Calu3 (cell line): Measurements from ENCODE around the gene STMND1. TPM values are rescaled to one million over a fixed set of nuclear protein-coding genes. Genes with fewer than 3 reads are reported as not detected.

Source experiments
- BruUV-seq: library from RNA; stranded (reverse); fragments of 400-500 nt; replicated peaks from 2 replicates; lab custom pipeline; 2021; lab: Mats Ljungman, UMichigan
- CTCF ChIA-PET: fragments of 300-600 bp; sonication (Branson Sonifier 250); formaldehyde crosslinking; loops from one replicate; lab custom pipeline; 2022; ENCODE audit warnings: antibody characterized with exemption; lab: Charles Lee
- DNase-seq: peaks from one replicate; pipeline ENCODE4 v3.0.0; 2022
- H3K27ac Mint-ChIP-seq: one replicate; pipeline ENCODE4 v1.8.0; 2022; ENCODE audit warnings: mixed read lengths; ENCODE audit not compliant: unreplicated experiment
- H3K27me3 Mint-ChIP-seq: one replicate; pipeline ENCODE4 v1.8.0; 2022; ENCODE audit warnings: mixed read lengths; ENCODE audit not compliant: unreplicated experiment
- H3K36me3 Mint-ChIP-seq: one replicate; pipeline ENCODE4 v1.8.0; 2022; ENCODE audit warnings: mild to moderate bottlenecking, moderate library complexity, mixed read lengths; ENCODE audit not compliant: insufficient read depth, unreplicated experiment
- H3K4me1 Mint-ChIP-seq: one replicate; pipeline ENCODE4 v1.8.0; 2022; ENCODE audit warnings: mild to moderate bottlenecking, low read depth, mixed read lengths; ENCODE audit not compliant: unreplicated experiment
- H3K4me3 Mint-ChIP-seq: one replicate; pipeline ENCODE4 v1.8.0; 2022; ENCODE audit warnings: mild to moderate bottlenecking, low read depth, moderate library complexity, mixed read lengths; ENCODE audit not compliant: unreplicated experiment
- H3K9me3 Mint-ChIP-seq: one replicate; pipeline ENCODE4 v1.8.0; 2022; ENCODE audit warnings: low read depth, mixed read lengths; ENCODE audit not compliant: unreplicated experiment
- CTCF ChIP-seq: fragments of 200-600 bp; IDR thresholded peaks from one replicate; pipeline ENCODE4 v1.8.0; 2022; ENCODE audit warnings: antibody characterized with exemption; ENCODE audit not compliant: unreplicated experiment
- intact Hi-C: fragments of 100-400 bp; cut with micrococcal nuclease; formaldehyde crosslinking; loops from one replicate; pipeline ENCODE4 v1.10.0; 2022; ENCODE audit not compliant: unreplicated experiment
- total RNA-seq: library from RNA; stranded (reverse); gene quantifications from 2 replicates; pipeline ENCODE4 v1.2.3, GENCODE V29; 2022

The STMND1 gene
- total RNA-seq, 1 experiment from 2014 or later: 0.68 TPM

GRCh38 chr6:17097982-17098381 is 3.9 kb upstream of the STMND1 start:
- no peak for DNase-seq
- CTCF ChIA-PET: no interaction called here
- TF ChIP-seq CTCF: no peak
- no peak overlapping the region for H3K27ac Mint-ChIP-seq
- no peak overlapping the region for H3K4me3 Mint-ChIP-seq
- H3K36me3 Mint-ChIP-seq: peaks cover 9% of the 10 kb centered on the region
- peaks cover 2% of the 10 kb centered on the region for H3K4me1 Mint-ChIP-seq
- no TSS peak for BruUV-seq
- intact Hi-C loops: no loop called here
- no peaks in the 10 kb centered on the region for H3K9me3 Mint-ChIP-seq
- no peaks in the 10 kb centered on the region for H3K27me3 Mint-ChIP-seq

GRCh38 chr6:17098538-17098937 is 3.3 kb upstream of the STMND1 start:
- no peak for TF ChIP-seq CTCF
- DNase-seq: peak; percentile 14
- Mint-ChIP-seq H3K4me3 (no peak overlapping the region), H3K27ac (no peak overlapping the region), H3K36me3 (peaks cover 9% of the 10 kb centered on the region), H3K27me3 (no peaks in the 10 kb centered on the region), H3K9me3 (no peaks in the 10 kb centered on the region), H3K4me1 (no peaks in the 10 kb centered on the region)
- intact Hi-C loops: no loop called here
- BruUV-seq: no TSS peak
- CTCF ChIA-PET: no interaction called here

- Mint-ChIP-seq H3K4me1 (no peaks in the 10 kb centered on the region), H3K36me3 (peaks cover 9% of the 10 kb centered on the region), H3K9me3 (no peaks in the 10 kb centered on the region), H3K27me3 (no peaks in the 10 kb centered on the region), H3K4me3 (no peak overlapping the region), H3K27ac (no peak overlapping the region)
- no peak for TF ChIP-seq CTCF
- no TSS peak for BruUV-seq
- CTCF ChIA-PET: no interaction called here
- DNase-seq: no peak
- intact Hi-C loops: no loop called here
Observed at GRCh38 chr6:17099401-17100059, 2.3 kb upstream of the STMND1 start.

- DNase-seq: no peak
- no peak overlapping the region for H3K27ac Mint-ChIP-seq
- CTCF ChIA-PET: no interaction called here
Observed at GRCh38 chr6:17100806-17101205, 1.0 kb upstream of the STMND1 start.

More at GRCh38 chr6:17100806-17101205, 1.0 kb upstream of the STMND1 start:
- Mint-ChIP-seq H3K27me3 (no peaks in the 10 kb centered on the region), H3K4me1 (no peaks in the 10 kb centered on the region), H3K4me3 (no peak overlapping the region), H3K9me3 (no peaks in the 10 kb centered on the region), H3K36me3 (peaks cover 9% of the 10 kb centered on the region)
- intact Hi-C loops: no loop called here
- no TSS peak for BruUV-seq
- no peak for TF ChIP-seq CTCF
